Astrocyte (in vitro differentiated cells and primary cell): ENCODE measurements around the gene ABCF3. TPM values are rescaled to one million over a fixed set of nuclear protein-coding genes. Genes with fewer than 3 reads are reported as not detected.

Experiments
- DNase-seq: peaks from one replicate; pipeline ENCODE4 v3.0.0-alpha.2; 2010; ENCODE audit warnings: low read depth
- FAIRE-seq: peaks from 2 replicates; lab custom pipeline; 2011; peaks lifted over from hg19 to GRCh38; lab: Jason Lieb, UNC
- H2AFZ ChIP-seq: 2 replicates; pipeline ENCODE4 v1.6.0; 2012; ENCODE audit warnings: low read depth, low read length, inconsistent platforms
- H3K27ac ChIP-seq: 2 replicates; pipeline ENCODE4 v1.5.1; 2011; ENCODE audit warnings: low read depth, low read length, inconsistent platforms
- H3K27me3 ChIP-seq: 2 replicates; pipeline ENCODE4 v1.6.0; 2011; ENCODE audit warnings: low read length, inconsistent platforms; ENCODE audit not compliant: insufficient read depth
- H3K36me3 ChIP-seq: 2 replicates; pipeline ENCODE4 v1.5.1; 2011; ENCODE audit warnings: low read length, inconsistent platforms; ENCODE audit not compliant: insufficient read depth
- H3K4me1 ChIP-seq: 2 replicates; pipeline ENCODE4 v1.5.1; 2011; ENCODE audit warnings: low read length, inconsistent platforms; ENCODE audit not compliant: insufficient read depth
- H3K4me2 ChIP-seq: 2 replicates; pipeline ENCODE4 v1.6.0; 2012; ENCODE audit warnings: low read length, inconsistent platforms
- H3K4me3 ChIP-seq: 2 replicates; pipeline ENCODE4 v1.5.1; 2011; ENCODE audit warnings: low read depth, mild to moderate bottlenecking, low read length, inconsistent platforms; ENCODE audit not compliant: insufficient read depth
- H3K79me2 ChIP-seq: 2 replicates; pipeline ENCODE4 v1.6.0; 2012; ENCODE audit warnings: mild to moderate bottlenecking, low read length, inconsistent platforms; ENCODE audit not compliant: insufficient read depth
- H3K9ac ChIP-seq: 2 replicates; pipeline ENCODE4 v1.6.0; 2012; ENCODE audit warnings: mild to moderate bottlenecking, low read length, inconsistent platforms
- H3K9me3 ChIP-seq: 2 replicates; pipeline ENCODE4 v1.5.1; 2012; ENCODE audit warnings: low read depth, mild to moderate bottlenecking, low read length, inconsistent platforms; ENCODE audit not compliant: insufficient read depth
- H4K20me1 ChIP-seq: 2 replicates; pipeline ENCODE4 v1.6.0; 2012; ENCODE audit warnings: low read length, inconsistent platforms; ENCODE audit not compliant: insufficient read depth
- H3K27ac Mint-ChIP-seq: one replicate; pipeline ENCODE4 v1.8.0; 2021; ENCODE audit warnings: mild to moderate bottlenecking, mixed read lengths; ENCODE audit not compliant: unreplicated experiment
- H3K27me3 Mint-ChIP-seq: one replicate; pipeline ENCODE4 v1.8.0; 2021; ENCODE audit warnings: low read depth, mixed read lengths; ENCODE audit not compliant: unreplicated experiment
- H3K36me3 Mint-ChIP-seq: one replicate; pipeline ENCODE4 v1.8.0; 2021; ENCODE audit warnings: low read depth, mixed read lengths; ENCODE audit not compliant: unreplicated experiment
- H3K4me1 Mint-ChIP-seq: one replicate; pipeline ENCODE4 v1.8.0; 2021; ENCODE audit warnings: low read depth, mixed read lengths; ENCODE audit not compliant: unreplicated experiment
- H3K4me3 Mint-ChIP-seq: one replicate; pipeline ENCODE4 v1.8.0; 2021; ENCODE audit warnings: mild to moderate bottlenecking, moderate library complexity, mixed read lengths; ENCODE audit not compliant: unreplicated experiment
- H3K9me3 Mint-ChIP-seq: one replicate; pipeline ENCODE4 v1.8.0; 2021; ENCODE audit warnings: mild to moderate bottlenecking, mixed read lengths; ENCODE audit not compliant: unreplicated experiment
- CTCF ChIP-seq: IDR thresholded peaks from 2 replicates; pipeline ENCODE4 v1.5.1; 2011; ENCODE audit warnings: low read depth, mild to moderate bottlenecking, inconsistent platforms, low read length, moderate library complexity; ENCODE audit not compliant: insufficient read depth
- EZH2 ChIP-seq: IDR thresholded peaks from 2 replicates; pipeline ENCODE4 v1.6.1; 2012; ENCODE audit warnings: mild to moderate bottlenecking, low read length, inconsistent platforms; ENCODE audit not compliant: insufficient read depth
- total RNA-seq: library from RNA; stranded (reverse); gene quantifications from 2 replicates; pipeline ENCODE4 v1.2.1, GENCODE V29; 2021

The ABCF3 gene
- total RNA-seq, 1 donor from 2014 or later: 70.9 TPM

- Histone ChIP-seq H2AFZ (no peak overlapping the region), H4K20me1 (peaks cover 30% of the 10 kb centered on the region), H3K9me3 (no peaks in the 10 kb centered on the region), H3K4me3 (no peak overlapping the region), H3K27me3 (peaks cover 4% of the 10 kb centered on the region), H3K79me2 (no peaks in the 10 kb centered on the region), H3K36me3 (no peaks in the 10 kb centered on the region), H3K27ac (no peak overlapping the region), H3K4me1 (no peaks in the 10 kb centered on the region), H3K9ac (no peak overlapping the region), H3K4me2 (no peak overlapping the region)
- no peak for FAIRE-seq
- H3K4me3 Mint-ChIP-seq: no peak overlapping the region
- TF ChIP-seq EZH2 (no peak), CTCF (no peak)
- H3K27me3 Mint-ChIP-seq: peaks cover 50% of the 10 kb centered on the region
- peaks cover 4% of the 10 kb centered on the region for H3K4me1 Mint-ChIP-seq
- H3K36me3 Mint-ChIP-seq: no peaks in the 10 kb centered on the region
- H3K9me3 Mint-ChIP-seq: no peaks in the 10 kb centered on the region
- no peak for DNase-seq
- H3K27ac Mint-ChIP-seq: no peak overlapping the region
These were observed 52.3 kb downstream of the ABCF3 start for GRCh38 chr3:184238246-184238818.

GRCh38 chr3:184239221-184239620 lies 53.2 kb downstream of the ABCF3 start:
- H3K4me3 ChIP-seq: no peak overlapping the region
- no peaks in the 10 kb centered on the region for H3K4me1 ChIP-seq
- H3K27me3 ChIP-seq: peaks cover 4% of the 10 kb centered on the region
- Mint-ChIP-seq H3K9me3 (no peaks in the 10 kb centered on the region), H3K4me3 (no peak overlapping the region), H3K27ac (no peak overlapping the region), H3K27me3 (peaks cover 45% of the 10 kb centered on the region), H3K4me1 (peaks cover under 1% of the 10 kb centered on the region), H3K36me3 (no peaks in the 10 kb centered on the region)
- peaks cover 2% of the 10 kb centered on the region for H3K36me3 ChIP-seq
- H4K20me1 ChIP-seq: peaks cover 36% of the 10 kb centered on the region
- H3K9me3 ChIP-seq: no peaks in the 10 kb centered on the region
- no peak overlapping the region for H3K4me2 ChIP-seq
- DNase-seq (no peak), FAIRE-seq (no peak)
- no peak overlapping the region for H3K9ac ChIP-seq
- TF ChIP-seq EZH2 (no peak), CTCF (no peak)
- H3K79me2 ChIP-seq: no peaks in the 10 kb centered on the region
- no peak overlapping the region for H3K27ac ChIP-seq
- H2AFZ ChIP-seq: no peak overlapping the region

GRCh38 chr3:184239708-184240107 lies 53.7 kb downstream of the ABCF3 start:
- no peak for TF ChIP-seq EZH2
- no peak for TF ChIP-seq CTCF
- peaks cover 4% of the 10 kb centered on the region for H3K27me3 ChIP-seq
- H3K27me3 Mint-ChIP-seq: peaks cover 40% of the 10 kb centered on the region
- H3K79me2 ChIP-seq: no peaks in the 10 kb centered on the region
- FAIRE-seq (no peak), DNase-seq (no peak)
- no peak overlapping the region for H3K27ac ChIP-seq
- no peaks in the 10 kb centered on the region for H3K9me3 Mint-ChIP-seq
- peaks cover 2% of the 10 kb centered on the region for H3K36me3 ChIP-seq
- H2AFZ ChIP-seq: no peak overlapping the region
- no peaks in the 10 kb centered on the region for H3K4me1 Mint-ChIP-seq
- H3K36me3 Mint-ChIP-seq: no peaks in the 10 kb centered on the region
- no peak overlapping the region for H3K9ac ChIP-seq
- H3K27ac Mint-ChIP-seq: no peak overlapping the region
- H3K9me3 ChIP-seq: no peaks in the 10 kb centered on the region
- H3K4me2 ChIP-seq: no peak overlapping the region
- H3K4me1 ChIP-seq: no peaks in the 10 kb centered on the region
- no peak overlapping the region for H3K4me3 ChIP-seq
- no peak overlapping the region for H3K4me3 Mint-ChIP-seq
- H4K20me1 ChIP-seq: peaks cover 36% of the 10 kb centered on the region
